ENCODE results near the gene CDCA5.

The CDCA5 gene

GRCh38 chr11:65045061-65045460, 38.8 kb downstream of the CDCA5 start:
- peaks cover 3% of the 10 kb centered on the region for H3K4me1 ChIP-seq (ENCODE audit: control insufficient read depth, low read depth, low read length)

DNA sequence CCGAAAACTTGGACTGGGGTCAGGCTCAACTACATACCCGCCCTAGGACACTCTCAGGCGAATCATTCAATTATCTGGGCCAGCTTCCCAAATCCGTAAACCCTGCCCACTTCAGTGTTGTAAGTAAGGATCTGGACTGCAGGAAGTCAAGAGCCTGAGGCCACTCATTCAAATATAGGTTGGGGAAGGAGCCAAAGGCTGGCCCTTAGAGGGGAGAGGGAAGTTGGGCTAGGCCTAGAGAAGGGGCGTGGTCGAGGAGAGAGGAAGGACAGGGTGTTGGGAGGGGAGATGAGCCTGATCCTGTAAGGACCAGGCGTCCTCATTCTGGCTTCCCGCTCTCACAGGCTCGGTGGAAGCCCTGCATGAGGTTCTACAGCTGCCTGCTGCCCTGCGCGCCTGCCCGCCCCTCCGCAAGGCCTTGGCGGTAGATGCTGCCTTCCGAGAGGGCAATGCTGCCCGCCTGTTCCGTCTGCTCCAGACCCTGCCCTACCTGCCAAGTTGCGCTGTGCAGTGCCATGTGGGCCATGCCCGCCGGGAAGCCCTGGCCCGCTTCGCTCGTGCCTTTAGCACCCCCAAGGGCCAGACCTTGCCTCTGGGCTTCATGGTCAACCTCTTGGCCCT, 39.8 kb downstream of the CDCA5 start:
- no peaks in the 10 kb centered on the region for H3K9me3 ChIP-seq (ENCODE audit: control insufficient read depth, low read depth, low read length)
- H3K4me3 ChIP-seq (ENCODE audit: low read length): no peak overlapping the region
- no peaks in the 10 kb centered on the region for H3K27me3 ChIP-seq (ENCODE audit: control insufficient read depth, insufficient read depth, low read length)
- no peak overlapping the region for H3K9ac ChIP-seq (ENCODE audit: low read length)
- peaks cover 10% of the 10 kb centered on the region for H3K36me3 ChIP-seq (ENCODE audit: control insufficient read depth, low read depth, low read length)
- no peak overlapping the region for H3K27ac ChIP-seq (ENCODE audit: low read length)
- peaks cover 3% of the 10 kb centered on the region for H3K4me1 ChIP-seq (ENCODE audit: control insufficient read depth, low read depth, low read length)

More at GRCh38 chr11:65045061-65045460, 38.8 kb downstream of the CDCA5 start:
- peaks cover 10% of the 10 kb centered on the region for H3K36me3 ChIP-seq (ENCODE audit: control insufficient read depth, low read depth, low read length)
- H3K27me3 ChIP-seq (ENCODE audit: control insufficient read depth, insufficient read depth, low read length): no peaks in the 10 kb centered on the region
- H3K27ac ChIP-seq (ENCODE audit: low read length): no peak overlapping the region
- H3K4me3 ChIP-seq (ENCODE audit: low read length): no peak overlapping the region
- H3K9ac ChIP-seq (ENCODE audit: low read length): no peak overlapping the region
- H3K9me3 ChIP-seq (ENCODE audit: control insufficient read depth, low read depth, low read length): no peaks in the 10 kb centered on the region

DNA sequence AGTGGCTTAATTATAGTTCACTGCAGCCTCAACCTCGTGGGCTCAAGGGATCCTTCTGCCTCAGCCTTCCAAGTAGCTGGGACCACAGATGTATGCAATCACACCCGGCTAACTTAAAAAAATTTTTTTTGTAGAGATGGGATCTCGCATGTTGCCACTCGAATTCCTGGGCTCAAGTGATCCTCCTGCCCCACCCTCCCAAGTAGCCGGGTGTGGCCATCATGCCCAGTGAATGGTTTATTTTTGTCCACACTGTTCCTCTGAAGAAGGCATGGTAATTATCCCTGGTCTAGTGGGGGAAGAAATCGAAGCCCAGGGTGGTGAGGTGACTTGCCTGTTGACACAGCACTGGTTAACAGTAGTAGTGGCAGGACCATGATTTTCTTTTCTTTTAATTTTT, 40.9 kb downstream of the CDCA5 start:
- Histone ChIP-seq H3K27ac (ENCODE audit: low read length) (no peak overlapping the region), H3K36me3 (ENCODE audit: control insufficient read depth, low read depth, low read length) (peaks cover 10% of the 10 kb centered on the region), H3K27me3 (ENCODE audit: control insufficient read depth, insufficient read depth, low read length) (no peaks in the 10 kb centered on the region), H3K9me3 (ENCODE audit: control insufficient read depth, low read depth, low read length) (no peaks in the 10 kb centered on the region), H3K4me1 (ENCODE audit: control insufficient read depth, low read depth, low read length) (peaks cover 3% of the 10 kb centered on the region), H3K4me3 (ENCODE audit: low read length) (no peak overlapping the region), H3K9ac (ENCODE audit: low read length) (no peak overlapping the region)

DNA sequence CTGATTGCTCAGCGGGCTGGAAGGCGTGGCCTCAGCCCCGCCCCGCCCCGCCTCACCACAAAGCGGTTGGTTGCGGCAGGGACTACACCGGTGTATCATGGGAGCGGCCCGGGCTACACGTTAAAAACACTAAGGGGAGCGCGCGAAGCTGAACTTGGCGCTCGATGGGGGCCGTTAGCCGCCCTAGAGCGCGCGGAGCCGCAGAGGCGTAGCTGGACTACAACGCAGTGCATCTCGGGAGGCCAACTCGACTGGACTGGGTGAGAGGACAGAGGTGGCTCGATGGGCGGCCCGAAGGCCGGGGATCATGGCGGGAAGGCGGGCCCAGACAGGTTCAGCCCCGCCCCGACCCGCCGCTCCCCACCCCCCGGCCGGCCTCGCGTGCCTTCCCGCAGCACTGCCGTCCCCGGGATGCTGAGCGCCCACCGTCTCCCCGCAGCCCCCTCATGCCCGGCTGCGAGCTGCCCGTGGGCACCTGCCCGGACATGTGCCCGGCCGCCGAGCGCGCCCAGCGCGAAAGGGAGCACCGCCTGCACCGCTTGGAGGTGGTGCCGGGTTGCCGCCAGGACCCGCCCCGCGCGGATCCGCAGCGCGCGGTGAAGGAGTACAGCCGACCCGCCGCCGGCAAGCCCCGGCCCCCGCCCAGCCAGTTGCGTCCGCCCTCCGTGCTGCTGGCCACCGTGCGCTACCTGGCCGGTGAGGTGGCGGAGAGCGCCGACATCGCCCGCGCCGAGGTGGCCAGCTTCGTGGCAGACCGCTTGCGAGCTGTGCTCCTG, 42.8 kb downstream of the CDCA5 start, which contains the start of gene SAC3D1:
Gene SAC3D1 (plus strand): TSS at position 364 of the 776 bp plus-strand sequence. CDS start 83 bp downstream, at position 447.
- no peak within 1 kb of the TSS for H3K27ac ChIP-seq (ENCODE audit: low read length)
- H3K9me3 ChIP-seq (ENCODE audit: control insufficient read depth, low read depth, low read length): no peaks in the 10 kb centered on the region
- peaks cover 3% of the 10 kb centered on the region for H3K4me1 ChIP-seq (ENCODE audit: control insufficient read depth, low read depth, low read length)
- peak within 1 kb of the TSS; percentile 64 for H3K4me3 ChIP-seq (ENCODE audit: low read length)
- H3K36me3 ChIP-seq (ENCODE audit: control insufficient read depth, low read depth, low read length): peaks cover 13% of the 10 kb centered on the region
- H3K27me3 ChIP-seq (ENCODE audit: control insufficient read depth, insufficient read depth, low read length): no peaks in the 10 kb centered on the region
- H3K9ac ChIP-seq (ENCODE audit: low read length): peak within 1 kb of the TSS; percentile 68

DNA sequence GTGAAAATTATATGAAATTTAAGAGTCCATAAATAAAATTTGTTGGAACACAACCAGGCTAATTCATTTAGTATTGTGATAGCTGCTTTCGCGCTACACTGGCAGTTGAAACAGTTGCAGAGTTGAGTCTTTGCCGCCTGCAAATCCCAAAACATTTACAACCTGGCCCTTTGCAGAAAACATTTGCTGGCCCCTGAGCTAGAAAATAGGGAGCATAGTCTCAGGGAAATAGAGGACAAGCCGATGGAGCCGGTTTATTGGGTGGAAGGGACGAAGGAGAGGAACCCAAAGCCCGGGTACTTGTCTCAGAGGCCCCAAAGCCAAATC, 43.4 kb downstream of the CDCA5 start:
- H3K9me3 ChIP-seq (ENCODE audit: control insufficient read depth, low read depth, low read length): no peaks in the 10 kb centered on the region
- peaks cover 13% of the 10 kb centered on the region for H3K36me3 ChIP-seq (ENCODE audit: control insufficient read depth, low read depth, low read length)
- peaks cover 3% of the 10 kb centered on the region for H3K4me1 ChIP-seq (ENCODE audit: control insufficient read depth, low read depth, low read length)
- peak overlapping the region; percentile 68 for H3K9ac ChIP-seq (ENCODE audit: low read length)
- H3K27me3 ChIP-seq (ENCODE audit: control insufficient read depth, insufficient read depth, low read length): no peaks in the 10 kb centered on the region
- peak overlapping the region; percentile 64 for H3K4me3 ChIP-seq (ENCODE audit: low read length)
- no peak overlapping the region for H3K27ac ChIP-seq (ENCODE audit: low read length)

- Histone ChIP-seq H3K4me3 (ENCODE audit: low read length) (no peak overlapping the region), H3K36me3 (ENCODE audit: control insufficient read depth, low read depth, low read length) (peaks cover 3% of the 10 kb centered on the region), H3K4me1 (ENCODE audit: control insufficient read depth, low read depth, low read length) (peaks cover 3% of the 10 kb centered on the region), H3K27ac (ENCODE audit: low read length) (no peak overlapping the region), H3K9ac (ENCODE audit: low read length) (no peak overlapping the region), H3K9me3 (ENCODE audit: control insufficient read depth, low read depth, low read length) (no peaks in the 10 kb centered on the region), H3K27me3 (ENCODE audit: control insufficient read depth, insufficient read depth, low read length) (no peaks in the 10 kb centered on the region)
Observed at GRCh38 chr11:65036931-65037330, 46.9 kb downstream of the CDCA5 start.

DNA sequence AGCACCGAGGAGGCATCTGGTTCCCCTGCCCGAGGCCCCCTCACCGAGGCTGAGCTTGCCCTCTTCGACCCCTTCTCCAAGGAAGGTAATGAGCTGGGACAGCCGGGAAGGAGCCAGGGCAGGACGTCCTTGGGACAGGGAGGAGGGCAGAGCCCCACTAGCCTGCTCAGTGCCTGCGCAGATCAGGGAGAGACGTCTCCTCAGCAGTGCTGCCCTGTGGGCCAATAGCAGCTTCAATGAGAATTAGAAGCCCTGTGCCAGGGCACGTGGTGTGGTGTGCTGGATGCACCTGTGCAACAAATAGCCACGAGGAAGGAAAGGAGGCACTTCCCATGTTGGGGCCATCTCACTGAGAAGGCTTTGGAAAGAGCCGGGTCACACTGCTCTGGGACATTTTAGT, 48.3 kb downstream of the CDCA5 start:
- H3K4me3 ChIP-seq (ENCODE audit: low read length): no peak overlapping the region
- H3K9me3 ChIP-seq (ENCODE audit: control insufficient read depth, low read depth, low read length): no peaks in the 10 kb centered on the region
- peaks cover 3% of the 10 kb centered on the region for H3K4me1 ChIP-seq (ENCODE audit: control insufficient read depth, low read depth, low read length)
- no peak overlapping the region for H3K27ac ChIP-seq (ENCODE audit: low read length)
- no peak overlapping the region for H3K9ac ChIP-seq (ENCODE audit: low read length)
- H3K36me3 ChIP-seq (ENCODE audit: control insufficient read depth, low read depth, low read length): peaks cover 3% of the 10 kb centered on the region
- H3K27me3 ChIP-seq (ENCODE audit: control insufficient read depth, insufficient read depth, low read length): no peaks in the 10 kb centered on the region

GRCh38 chr11:65034423-65034822, 49.4 kb downstream of the CDCA5 start:
- no peak overlapping the region for H3K9ac ChIP-seq (ENCODE audit: low read length)
- no peak overlapping the region for H3K27ac ChIP-seq (ENCODE audit: low read length)
- H3K9me3 ChIP-seq (ENCODE audit: control insufficient read depth, low read depth, low read length): no peaks in the 10 kb centered on the region
- no peaks in the 10 kb centered on the region for H3K27me3 ChIP-seq (ENCODE audit: control insufficient read depth, insufficient read depth, low read length)
- H3K4me1 ChIP-seq (ENCODE audit: control insufficient read depth, low read depth, low read length): no peaks in the 10 kb centered on the region
- H3K36me3 ChIP-seq (ENCODE audit: control insufficient read depth, low read depth, low read length): peaks cover 3% of the 10 kb centered on the region
- H3K4me3 ChIP-seq (ENCODE audit: low read length): no peak overlapping the region

DNA sequence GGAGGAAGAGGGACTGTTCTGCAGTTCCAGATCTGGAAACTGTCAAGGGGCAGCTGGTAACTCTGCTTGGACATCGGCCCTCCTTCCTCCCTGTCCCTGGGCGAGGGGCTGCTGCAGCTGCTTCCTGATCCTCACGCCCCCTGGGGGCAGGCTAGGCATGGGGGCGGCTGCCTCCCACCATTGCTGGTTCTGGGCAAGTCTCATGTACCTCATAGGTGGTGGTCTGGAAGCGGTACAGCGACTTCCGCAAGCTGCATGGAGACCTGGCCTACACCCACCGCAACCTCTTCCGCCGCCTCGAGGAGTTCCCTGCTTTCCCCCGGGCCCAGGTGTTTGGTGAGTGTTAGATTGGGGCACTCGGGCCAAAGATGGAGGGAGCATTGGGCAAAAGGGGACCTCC, 51.6 kb downstream of the CDCA5 start:
- no peaks in the 10 kb centered on the region for H3K27me3 ChIP-seq (ENCODE audit: control insufficient read depth, insufficient read depth, low read length)
- no peaks in the 10 kb centered on the region for H3K9me3 ChIP-seq (ENCODE audit: control insufficient read depth, low read depth, low read length)
- H3K36me3 ChIP-seq (ENCODE audit: control insufficient read depth, low read depth, low read length): no peaks in the 10 kb centered on the region
- no peak overlapping the region for H3K4me3 ChIP-seq (ENCODE audit: low read length)
- no peaks in the 10 kb centered on the region for H3K4me1 ChIP-seq (ENCODE audit: control insufficient read depth, low read depth, low read length)
- no peak overlapping the region for H3K9ac ChIP-seq (ENCODE audit: low read length)
- no peak overlapping the region for H3K27ac ChIP-seq (ENCODE audit: low read length)

Data from iPS-18a (cell line).